Epidermal melanocyte (primary cell): ENCODE data around the gene SPHK1.

ENCODE experiments used
- DNase-seq: peaks from one replicate; pipeline ENCODE4 v3.0.0; 2011; ENCODE audit warnings: low spot score; ENCODE audit not compliant: insufficient read length

Gene SPHK1

GRCh38 chr17:76407509-76407908 is 23.1 kb downstream of the SPHK1 start:
- DNase-seq = no peak

- no peak for DNase-seq
Observed at GRCh38 chr17:76408037-76408849, 23.8 kb downstream of the SPHK1 start.

GRCh38 chr17:76410328-76410965 is 26.0 kb downstream of the SPHK1 start:
- no peak for DNase-seq

GRCh38 chr17:76411247-76411646 is 26.8 kb downstream of the SPHK1 start:
- no peak for DNase-seq

- DNase-seq = no peak
Observed at GRCh38 chr17:76414334-76415295, 30.2 kb downstream of the SPHK1 start.

- no peak for DNase-seq
Observed at GRCh38 chr17:76415786-76416185, 31.4 kb downstream of the SPHK1 start.

GRCh38 chr17:76416457-76416856 is 32.0 kb downstream of the SPHK1 start:
- DNase-seq = no peak

GRCh38 chr17:76416899-76417298 is 32.5 kb downstream of the SPHK1 start:
- no peak for DNase-seq

GRCh38 chr17:76417499-76418143 is 33.2 kb downstream of the SPHK1 start:
- DNase-seq = no peak

- no peak for DNase-seq
Observed at GRCh38 chr17:76419576-76420260, 35.3 kb downstream of the SPHK1 start.

GRCh38 chr17:76420356-76421043 is 36.1 kb downstream of the SPHK1 start:
- DNase-seq = no peak

GRCh38 chr17:76421044-76421407 is 36.6 kb downstream of the SPHK1 start:
- no peak for DNase-seq

GRCh38 chr17:76422406-76422805 is 38.0 kb downstream of the SPHK1 start:
- no peak for DNase-seq

- no peak for DNase-seq
Observed at GRCh38 chr17:76422860-76423259, 38.5 kb downstream of the SPHK1 start.

GRCh38 chr17:76426853-76427252 is 42.4 kb downstream of the SPHK1 start:
- DNase-seq = no peak

- no peak for DNase-seq
Observed at GRCh38 chr17:76427501-76428231, 43.3 kb downstream of the SPHK1 start.

GRCh38 chr17:76428511-76428910 is 44.1 kb downstream of the SPHK1 start:
- DNase-seq = no peak

- no peak for DNase-seq
Observed at GRCh38 chr17:76431509-76431908, 47.1 kb downstream of the SPHK1 start.

- no peak for DNase-seq
Observed at GRCh38 chr17:76432004-76432403, 47.6 kb downstream of the SPHK1 start.
